CD4-positive, alpha-beta T cell treated with Interleukin-15 for 4 hours (primary cell): Measurements from ENCODE around the gene PRKAG2.
"Not testable (repeated sequence)": the region's sequence is repeated elsewhere in the genome, so short reads cannot be mapped to it uniquely, and the experiment has no call there.

Source experiments
- DNase-seq: peaks from one replicate; pipeline ENCODE4 v3.0.0-alpha.2; 2020; ENCODE audit warnings: low spot score

The PRKAG2 gene

DNA sequence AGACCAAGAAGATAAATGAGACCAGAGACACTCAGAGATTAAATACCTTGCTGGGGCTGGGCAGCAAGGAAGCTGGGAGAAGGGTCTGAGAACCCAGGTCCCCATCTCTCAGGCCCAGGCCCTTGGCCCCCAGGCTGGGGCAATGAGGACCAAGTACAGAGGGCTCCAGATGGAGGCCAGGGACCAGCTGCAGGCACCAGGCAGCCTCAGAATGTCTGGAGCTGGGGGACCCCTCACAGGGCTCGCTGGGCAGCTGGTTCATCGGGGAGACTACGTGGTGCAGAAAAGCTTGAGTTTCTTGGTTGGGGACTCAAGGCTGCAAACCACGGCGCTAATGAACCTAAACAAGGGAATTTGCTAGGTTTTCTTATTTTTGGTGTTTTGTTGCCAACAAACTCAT, 75.6 kb downstream of the PRKAG2 start:
- no peak for DNase-seq

DNA sequence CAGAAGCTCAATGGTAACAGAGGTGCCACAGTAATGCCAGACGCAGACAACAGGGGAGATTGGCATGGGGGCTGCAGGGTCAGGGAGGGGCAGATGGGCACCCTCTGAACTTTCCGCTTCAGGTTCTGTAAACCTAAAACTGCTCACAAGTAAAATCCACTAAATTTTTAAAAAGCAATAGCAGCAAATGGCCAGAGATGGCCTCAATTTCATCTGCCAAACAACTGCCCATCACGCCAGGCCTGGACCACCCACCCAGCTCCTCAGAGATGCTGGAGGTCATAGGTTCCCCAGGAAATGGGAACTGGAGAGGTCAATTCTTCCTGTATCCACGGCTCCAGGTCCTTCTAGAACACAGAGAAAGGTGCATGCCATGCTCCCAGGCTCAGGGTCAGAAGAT, 76.1 kb downstream of the PRKAG2 start:
- no peak for DNase-seq

DNA sequence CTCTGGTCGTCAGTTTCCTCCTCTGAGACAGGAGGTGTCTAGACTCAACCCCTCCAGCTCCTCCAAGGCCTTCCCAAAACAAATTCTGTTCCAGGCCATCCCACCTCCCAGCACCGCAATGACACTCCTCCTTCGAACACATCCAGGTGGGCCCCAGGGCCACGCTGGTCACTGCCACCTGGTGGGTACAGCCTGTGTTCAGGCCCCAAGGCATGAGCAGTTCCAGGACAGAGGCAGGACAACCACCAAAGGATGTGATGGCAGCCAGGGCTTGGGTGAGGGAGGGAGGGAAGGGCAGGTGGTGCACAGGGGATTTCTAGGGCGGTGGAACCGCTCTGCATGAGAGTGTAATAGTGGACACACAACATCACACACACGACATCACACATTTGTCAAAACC, 76.5 kb downstream of the PRKAG2 start:
- DNase-seq, result no peak

DNA sequence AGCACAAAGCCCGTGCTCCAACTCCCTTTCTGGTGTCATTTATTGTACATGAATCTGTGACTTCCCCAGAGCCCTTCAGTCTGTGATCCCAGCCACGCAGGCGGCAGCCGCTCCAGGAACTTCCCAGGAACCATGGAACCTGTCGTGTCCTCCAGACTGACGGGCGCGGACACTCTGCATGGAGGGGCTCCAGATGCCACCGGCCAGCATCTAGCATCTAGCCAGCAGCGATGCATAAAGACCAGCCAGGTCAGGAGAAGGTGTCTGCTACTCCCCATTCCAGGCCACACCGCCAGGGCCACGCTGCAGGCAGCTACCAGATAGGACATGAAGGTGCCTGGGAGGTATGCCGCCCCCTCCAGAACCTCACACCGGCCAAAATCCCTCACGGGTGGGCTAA, 77.4 kb downstream of the PRKAG2 start:
- no peak for DNase-seq

DNA sequence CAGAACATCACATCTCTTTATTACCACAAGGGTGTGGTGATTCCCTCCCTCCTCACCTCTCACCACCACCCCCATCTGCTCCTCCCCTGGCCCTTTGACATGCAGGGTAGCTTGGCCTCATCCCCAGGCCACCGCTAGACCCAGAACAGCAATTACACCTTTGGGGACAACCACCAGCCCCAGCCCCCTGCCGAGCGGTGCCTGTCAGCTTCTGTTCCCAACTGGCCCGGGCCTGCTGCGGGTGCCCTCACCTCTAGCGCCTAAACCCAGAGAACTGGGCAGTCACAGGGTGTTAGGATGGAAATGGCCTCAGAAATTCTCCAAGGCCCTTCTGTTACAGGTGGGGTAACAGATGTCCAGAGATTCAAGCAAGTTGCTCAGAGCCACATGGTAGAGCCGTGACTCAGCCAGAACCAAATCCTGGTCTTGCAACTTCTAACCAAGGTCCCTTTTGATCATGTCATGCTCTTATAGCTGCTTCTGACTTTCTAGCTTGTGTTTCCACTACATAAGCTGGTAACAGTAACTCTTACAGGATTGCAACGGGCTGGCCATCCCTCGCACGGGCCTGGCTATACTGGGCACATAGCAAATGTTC, 78.0 kb downstream of the PRKAG2 start:
- DNase-seq, result no peak

DNA sequence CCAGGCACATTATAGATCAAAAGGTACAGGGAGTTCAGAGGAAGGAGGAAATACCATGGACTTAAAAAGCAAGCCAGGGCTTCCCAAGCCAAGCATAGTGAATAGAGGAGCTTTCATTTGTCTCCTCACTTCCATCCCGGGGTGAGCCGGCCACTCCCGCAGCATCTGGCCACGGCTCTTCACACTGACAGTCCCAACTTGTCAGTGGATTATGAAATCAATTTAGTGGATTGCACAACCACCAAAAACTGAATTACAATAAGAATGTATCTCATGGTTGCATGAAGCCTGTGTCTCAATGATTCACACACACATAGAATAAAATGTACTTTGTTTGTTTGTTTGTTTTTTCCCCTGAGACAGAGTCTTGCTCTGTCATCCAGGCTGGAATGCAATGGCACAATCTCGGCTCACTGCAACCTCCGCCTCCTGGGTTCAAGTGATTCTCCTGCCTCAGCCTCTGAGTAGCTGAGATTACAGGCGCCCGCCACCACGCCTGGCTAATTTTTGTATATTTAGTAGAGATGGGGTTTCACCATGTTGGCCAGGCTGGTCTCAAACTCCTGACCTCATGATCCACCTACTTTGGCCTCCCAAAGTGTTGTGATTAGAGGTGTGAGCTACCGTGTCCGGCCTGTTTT, 79.1 kb downstream of the PRKAG2 start:
- not testable (repeated sequence) for DNase-seq

DNA sequence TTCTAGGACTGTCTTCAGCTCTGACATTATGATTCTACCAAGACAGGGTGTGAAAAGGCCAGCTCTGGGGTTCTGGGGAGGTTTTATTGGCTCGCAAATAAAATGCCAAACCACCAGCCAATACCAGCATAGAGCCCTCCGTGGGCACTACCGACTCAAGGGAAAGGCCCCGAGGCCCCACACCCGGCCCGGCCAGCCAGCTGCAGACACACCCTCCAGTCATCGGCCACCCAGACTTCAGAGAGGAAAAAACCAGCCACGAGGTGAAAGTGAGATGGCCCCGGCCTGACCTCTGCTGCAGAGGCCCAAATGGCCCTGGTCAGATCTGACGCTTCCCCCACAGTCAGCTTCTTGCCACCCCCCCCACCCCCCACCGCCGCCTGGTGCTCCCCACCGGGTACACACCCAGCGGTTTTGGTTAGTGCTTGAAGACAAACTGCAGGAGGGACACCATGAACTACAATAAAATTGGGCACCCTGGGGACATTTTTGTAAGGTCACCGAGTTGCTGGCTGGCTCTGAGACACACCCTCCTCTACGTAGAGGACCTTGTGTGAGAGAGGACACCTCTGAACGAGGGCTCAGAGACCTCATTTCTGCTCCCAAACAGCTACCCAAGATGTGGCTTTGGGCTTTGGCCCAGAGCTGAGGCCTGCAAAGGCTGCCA, 79.9 kb downstream of the PRKAG2 start:
- no peak for DNase-seq

DNA sequence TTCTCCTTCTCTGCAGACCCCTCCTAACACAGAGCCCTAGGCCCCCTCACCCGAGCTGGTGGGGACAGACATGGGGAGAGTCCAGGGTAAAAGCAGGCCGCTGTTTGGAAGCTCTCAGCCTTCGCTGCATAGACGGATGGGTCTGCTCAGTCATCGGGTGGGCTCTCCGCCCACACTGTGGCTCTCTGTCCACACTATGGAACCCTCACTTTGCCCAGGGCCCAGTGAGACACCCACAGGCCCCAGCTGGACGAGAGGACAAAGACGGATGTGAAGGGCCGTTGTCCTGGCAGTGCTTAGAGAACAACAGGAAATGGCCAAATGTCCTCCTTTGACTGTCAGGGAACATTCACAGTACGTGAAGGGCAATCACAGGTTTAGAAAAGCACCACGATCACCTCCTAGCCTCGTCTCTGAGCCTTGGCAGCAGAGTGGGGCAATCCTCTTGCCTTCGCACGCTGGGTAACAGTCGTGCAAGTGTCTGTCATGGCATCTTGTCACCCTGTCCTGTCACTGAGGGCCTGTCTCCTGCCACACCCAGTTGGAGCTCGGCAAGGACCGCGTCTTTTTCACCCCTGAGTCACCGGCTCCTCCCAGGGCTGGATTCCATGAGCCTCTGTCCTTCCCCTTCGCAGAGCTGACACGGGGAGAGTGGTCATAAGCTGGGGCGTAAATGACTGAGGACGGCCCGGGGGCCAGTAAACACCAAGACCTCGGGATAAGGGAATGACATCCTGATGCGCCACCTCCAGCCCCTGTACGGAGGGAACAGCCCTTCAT, 80.6 kb downstream of the PRKAG2 start:
- DNase-seq, result no peak

DNA sequence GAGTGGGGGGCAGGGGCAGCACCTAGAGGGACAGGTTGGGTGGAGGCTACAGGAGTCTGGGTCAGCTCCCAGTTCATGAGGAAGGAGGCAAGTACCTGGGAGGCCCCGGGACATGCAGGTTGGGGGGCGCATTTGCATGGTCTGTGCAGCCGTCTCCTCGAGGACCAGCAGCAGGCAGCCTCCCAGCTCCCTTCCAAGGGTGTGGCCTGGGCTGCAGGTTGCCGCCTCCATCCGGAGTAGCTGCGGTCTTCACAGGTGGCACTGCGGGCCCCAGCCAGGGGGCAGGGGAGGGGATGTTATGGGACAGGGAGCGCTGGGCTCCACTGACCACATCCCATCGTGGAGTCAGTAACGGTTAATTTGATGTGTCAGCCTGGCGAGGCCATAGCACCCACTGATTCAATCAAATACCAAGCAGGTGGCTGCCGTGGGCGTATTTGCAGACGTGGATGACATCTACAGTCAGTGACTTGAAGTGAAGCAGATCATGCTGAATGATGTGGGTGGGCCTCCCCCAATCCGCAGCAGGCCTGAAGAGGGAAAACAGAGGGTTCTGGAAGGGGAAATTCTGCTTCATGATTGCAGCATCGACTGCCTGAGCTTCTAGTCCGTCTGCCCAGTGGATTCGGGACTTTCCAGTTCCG, 81.6 kb downstream of the PRKAG2 start:
- DNase-seq, result peak; percentile 53

DNA sequence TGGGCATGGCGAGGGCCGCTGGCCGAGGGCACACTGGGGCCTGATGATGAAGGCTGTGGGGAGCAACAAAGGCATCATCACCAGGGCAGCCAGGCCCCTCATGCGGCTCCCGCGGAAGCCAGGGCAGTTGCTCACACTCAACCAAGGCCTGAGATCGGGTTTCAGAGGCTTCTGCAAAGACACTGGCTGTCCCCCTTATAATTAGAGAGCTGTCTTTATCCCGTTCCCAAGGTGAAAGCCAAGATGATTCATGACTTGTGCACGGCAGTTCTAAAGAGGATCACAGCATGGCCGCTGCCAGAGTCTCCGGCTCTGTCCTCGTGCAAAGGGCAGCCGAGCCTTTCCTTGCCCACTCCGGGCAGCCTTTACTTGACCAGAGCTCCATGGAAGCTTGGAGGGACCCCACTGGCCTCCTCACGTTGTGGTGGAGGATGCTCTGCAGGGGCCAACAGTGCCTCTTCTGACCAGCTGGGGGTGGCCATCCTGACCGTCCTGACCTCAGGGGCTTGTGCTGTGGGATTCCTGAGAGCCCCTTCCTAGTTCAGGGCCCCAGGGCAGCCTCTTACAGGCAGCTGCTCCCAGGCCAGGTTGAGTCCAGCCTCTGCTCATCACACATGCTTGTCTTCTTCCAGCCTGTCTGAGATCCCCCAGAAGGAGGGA, 82.3 kb downstream of the PRKAG2 start:
- no peak for DNase-seq

DNA sequence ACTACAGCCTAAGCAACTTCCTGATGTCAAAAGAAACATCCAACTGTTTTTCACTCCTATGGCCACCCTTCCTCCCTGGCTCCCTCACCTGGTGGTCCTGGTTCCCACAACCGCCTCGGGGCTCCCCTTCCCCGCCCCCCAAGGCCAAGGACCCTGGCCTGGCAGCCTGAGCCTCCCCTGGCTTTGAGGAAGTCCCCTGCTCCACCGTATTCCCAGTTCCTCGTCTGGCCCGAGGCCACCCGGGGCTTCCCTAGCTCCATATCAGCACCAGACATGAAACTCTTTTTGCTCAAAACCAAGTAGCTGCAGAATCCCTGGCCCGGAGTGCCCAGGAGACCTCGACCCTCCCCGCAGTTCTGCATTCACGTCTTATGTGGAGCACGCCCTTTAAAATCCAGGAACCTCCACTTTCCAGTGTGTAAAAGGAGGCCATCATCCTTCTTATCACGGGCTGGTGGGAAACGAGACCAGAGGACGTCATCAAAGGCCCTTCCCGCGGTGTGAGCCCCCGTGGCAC, 82.9 kb downstream of the PRKAG2 start:
- no peak for DNase-seq

DNA sequence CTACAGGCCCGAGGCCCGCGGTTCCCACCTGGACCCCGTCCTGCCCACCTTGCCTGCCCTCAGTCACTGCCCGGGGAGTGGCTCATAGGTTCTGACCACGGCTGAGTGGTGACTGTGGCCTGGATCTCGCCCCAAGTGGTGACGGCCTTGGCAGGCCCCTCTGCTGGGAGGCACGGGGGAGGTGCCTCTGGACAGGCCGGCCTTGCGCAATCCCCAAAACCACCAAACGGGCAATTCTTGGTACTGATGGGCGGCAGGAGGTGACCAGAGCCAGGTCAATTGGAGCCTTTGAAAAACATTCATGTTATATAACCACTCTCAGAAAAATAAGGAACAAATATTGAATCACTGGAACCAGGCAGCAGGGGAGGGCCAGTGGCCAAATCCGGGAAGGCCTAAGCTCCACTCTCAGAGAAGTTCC, 83.4 kb downstream of the PRKAG2 start:
- DNase-seq, result no peak

DNA sequence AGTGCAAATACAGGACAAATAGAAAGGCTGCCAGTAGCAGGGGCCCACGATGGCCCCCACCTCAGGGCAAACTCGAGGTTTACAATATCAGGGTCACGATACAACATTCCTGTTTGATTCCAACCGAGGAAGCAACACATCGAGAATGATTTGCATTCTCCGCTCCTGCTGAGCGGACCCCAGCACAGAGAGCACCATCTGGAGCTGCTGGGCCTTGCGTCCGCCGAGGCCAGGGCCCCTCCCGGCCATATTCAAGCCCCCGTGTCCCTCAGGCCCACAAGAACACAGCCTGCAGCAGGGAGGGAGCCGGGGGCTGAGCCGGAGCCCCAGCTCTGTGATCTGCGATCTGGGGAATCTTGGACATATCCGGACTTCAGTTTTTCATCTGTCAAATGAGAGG, 84.3 kb downstream of the PRKAG2 start:
- no peak for DNase-seq

DNA sequence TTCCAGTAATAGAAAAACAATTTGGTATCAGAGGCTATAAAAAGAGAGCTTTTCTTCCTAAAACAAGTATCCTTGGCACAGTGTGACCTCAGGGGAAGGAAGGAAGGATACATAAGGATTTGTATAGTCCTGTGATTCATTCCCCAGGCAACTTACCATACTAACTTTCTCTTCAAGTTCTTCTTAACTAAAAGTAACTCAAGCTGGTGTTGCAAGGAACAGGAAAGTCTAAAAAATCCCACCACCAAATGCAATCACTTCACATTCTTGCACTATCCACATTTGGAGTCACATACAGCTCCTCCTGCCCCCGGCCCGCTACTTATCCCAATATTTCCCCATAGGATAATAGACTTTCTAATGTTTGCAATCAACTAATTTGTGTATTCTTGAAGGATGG, 84.8 kb downstream of the PRKAG2 start:
- DNase-seq, result no peak

DNA sequence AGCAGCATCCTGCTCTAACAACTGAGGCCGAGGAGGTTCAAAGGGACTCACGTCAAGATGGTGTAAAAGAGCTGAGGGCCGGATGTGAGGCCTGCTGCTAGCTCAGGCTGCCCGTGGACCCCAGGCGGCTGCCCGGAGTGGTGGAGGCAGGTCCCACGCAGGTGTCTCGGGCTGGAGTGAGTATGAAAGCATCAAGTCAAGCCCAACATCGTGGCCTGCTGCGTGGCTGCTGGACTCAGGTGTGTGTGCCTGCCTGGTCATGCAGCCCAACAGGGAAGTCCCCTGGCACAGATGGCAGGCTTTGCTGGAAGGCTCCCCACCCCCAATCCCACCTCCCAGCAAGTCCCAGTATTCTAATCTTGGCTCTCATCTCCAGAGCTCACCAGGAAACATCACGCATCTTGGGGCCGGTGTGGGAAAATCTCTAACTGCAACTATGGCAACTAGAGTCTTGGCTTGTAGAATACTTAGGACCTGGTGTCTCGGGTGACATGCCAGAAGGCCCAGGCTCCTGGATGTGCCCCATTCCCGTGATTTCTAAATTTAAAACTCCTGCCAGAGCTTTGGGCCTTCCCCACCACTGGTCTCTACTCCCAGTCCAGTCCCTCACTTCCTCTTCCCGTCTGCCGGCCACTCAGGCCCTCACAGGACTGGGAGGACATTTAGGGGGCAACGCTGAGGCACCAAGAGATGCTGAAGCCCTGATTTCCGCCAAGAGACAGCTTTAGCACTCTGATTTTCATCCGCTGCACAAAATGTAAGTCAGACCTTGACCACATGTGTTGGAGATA, 85.9 kb downstream of the PRKAG2 start:
- no peak for DNase-seq

DNA sequence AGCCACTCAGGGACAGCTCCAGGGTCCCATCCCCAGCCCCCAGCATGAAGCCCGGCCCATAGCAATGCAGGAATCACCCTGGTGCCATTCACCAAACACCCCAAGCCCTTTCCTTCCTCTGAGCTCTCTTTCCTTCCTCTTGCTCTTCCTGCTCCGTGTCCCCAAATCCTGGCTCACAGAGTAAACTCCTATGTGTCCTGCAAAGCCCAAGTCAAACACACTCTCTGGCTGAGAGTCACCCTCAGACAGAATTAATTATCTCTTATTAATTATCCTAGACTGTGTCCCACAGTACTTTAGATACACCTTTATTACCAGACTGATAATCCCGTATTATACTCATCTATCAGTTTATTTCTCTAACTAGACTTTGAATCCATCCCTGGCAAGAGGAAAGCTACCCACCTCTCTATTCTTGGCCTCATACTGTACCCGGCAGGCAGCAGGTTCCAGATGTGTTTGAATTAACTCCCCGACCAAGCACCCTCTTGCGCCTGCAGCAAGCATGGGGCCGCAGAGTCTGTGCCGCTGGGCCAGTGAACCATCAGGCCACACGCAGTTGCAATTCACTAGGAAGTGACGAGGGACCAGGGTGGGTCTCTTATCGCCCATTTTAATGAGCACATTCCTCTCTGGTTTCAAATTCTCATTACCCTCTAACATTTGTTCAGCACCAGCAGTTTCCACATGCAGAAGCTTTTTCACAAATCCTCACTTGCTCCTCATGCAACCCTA, 86.7 kb downstream of the PRKAG2 start:
- no peak for DNase-seq

DNA sequence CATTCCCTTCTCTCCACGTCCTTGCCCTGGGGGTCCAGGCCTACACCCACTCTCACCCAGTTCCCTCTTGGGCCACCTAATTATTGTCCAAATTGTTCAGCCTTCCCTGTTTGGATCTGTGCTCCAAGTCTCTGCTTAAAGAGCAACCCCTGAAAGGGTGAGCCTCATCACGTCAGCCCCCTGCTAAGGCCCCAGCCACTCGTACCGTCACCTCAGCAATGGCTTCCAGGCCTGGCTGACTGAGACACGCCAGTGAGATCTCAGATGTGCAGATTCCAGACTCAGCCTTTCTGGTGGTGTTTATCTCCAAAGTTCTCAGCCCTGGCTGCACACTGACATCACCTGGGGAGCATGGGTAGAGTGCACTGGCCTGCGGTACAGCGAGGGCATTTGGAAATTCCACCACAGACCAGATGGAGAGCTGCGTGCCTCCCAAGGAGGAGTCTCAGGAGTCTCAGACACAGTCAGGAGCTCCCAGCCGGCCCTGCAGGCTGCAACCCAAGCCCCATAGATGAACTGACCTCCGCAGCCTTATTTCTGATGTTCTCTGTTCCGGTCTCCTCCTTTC, 87.5 kb downstream of the PRKAG2 start:
- DNase-seq, result no peak

DNA sequence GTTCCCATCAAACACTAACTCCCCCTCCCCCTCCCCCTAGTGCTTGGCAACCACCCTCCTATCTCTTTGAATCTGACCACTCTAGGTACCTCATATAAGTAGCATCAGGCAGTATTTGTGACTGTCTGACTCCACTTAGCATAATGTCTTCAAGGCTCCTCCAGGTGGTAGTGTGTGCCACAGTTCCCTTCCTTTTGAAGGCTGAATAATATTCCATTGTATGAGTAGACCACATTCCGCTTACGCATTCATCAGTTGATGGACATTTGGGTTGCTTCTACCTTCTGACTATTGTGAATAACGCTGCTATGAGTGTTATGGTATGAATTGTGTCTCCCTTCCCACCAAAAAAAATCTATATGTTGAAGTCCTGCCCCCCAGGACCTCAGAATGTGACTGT, 89.6 kb downstream of the PRKAG2 start:
- DNase-seq, result no peak

DNA sequence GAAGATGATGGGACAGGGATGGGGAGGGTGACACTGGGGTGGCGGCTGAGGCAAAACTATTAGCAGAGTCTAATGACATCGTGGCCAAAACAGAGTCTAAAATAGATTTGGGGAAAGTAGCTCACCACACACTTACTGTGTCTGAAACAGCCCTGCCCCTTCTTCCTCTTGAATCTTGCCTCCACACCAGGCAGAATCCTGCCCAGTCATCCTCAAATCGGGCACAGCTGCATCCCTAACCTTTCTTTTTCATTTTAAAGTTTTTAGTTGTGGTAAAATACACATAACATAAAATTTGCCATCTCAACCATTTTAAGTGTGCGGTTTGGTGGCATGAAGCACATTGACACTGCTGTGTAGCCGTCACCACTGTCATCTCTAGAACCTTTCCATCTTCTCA, 90.0 kb downstream of the PRKAG2 start:
- DNase-seq, result no peak

DNA sequence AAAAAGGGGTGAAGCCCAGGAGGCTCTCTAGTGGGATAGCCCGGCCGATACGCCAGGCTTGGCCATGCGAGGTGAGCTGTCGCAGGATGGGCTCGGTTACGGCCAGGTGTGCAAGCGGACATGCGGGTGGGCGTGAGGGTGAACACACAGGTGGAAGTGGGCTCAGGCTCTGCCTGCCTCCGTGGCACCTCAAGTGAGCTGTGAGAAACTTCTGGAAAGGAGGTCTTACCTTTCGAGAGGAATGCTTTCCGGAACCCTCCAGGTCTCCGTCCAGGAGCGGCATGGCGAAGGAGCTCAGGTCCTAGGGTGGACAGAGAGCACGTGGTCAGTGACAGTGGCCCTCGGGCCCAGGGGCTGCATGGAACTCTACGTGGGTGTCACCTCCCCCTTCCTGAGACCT, 90.7 kb downstream of the PRKAG2 start:
- no peak for DNase-seq
